Gastroesophageal sphincter (tissue), 4 donors: ENCODE measurements around the gene RB1. TPM values are rescaled to one million over a fixed set of nuclear protein-coding genes. Genes with fewer than 3 reads are reported as not detected.

ENCODE experiments used
- ATAC-seq: fragments of 150-250 bp; one replicate; pipeline ENCODE4 v1.9.1; 2016; ENCODE audit warnings: mild to moderate bottlenecking, moderate library complexity
- H3K27ac ChIP-seq, 4 donors: fragments of 200-600 bp; sonication (generic) in 3 of 4; 1 replicate in 3 of 4; 2 replicates in 1 of 4; pipeline ENCODE4 v1.5.1; 2016 to 2019
- H3K27me3 ChIP-seq: fragments of 200-600 bp; sonication (generic); one replicate; pipeline ENCODE4 v1.5.1; 2019
- H3K36me3 ChIP-seq, 2 donors: fragments of 200-600 bp; sonication (generic); one replicate each; pipeline ENCODE4 v1.5.1; 2019; ENCODE audit warnings: control low read depth in 1 of 2
- H3K4me1 ChIP-seq, 3 donors: fragments of 200-600 bp; sonication (generic); 1 replicate in 2 of 3; 2 replicates in 1 of 3; pipeline ENCODE4 v1.5.1; 2016 to 2019; ENCODE audit warnings: control low read depth in 2 of 3
- H3K4me3 ChIP-seq, 2 donors: fragments of 200-600 bp; sonication (generic); one replicate each; pipeline ENCODE4 v1.5.1; 2019; ENCODE audit warnings: mild to moderate bottlenecking in 1 of 2, moderate library complexity in 1 of 2
- H3K9me3 ChIP-seq, 3 donors: fragments of 200-600 bp; sonication (generic); one replicate each; pipeline ENCODE4 v1.5.1; 2017 to 2019; ENCODE audit warnings: control low read depth in 2 of 3
- CTCF ChIP-seq, 4 experiments: fragments of 200-600 bp in 2 of 4; fragments of 450-650 bp in 2 of 4; sonication (generic) in 1 of 4; IDR thresholded peaks; one replicate each; pipeline ENCODE4 v1.5.1; 2017 to 2019; ENCODE audit warnings: antibody characterized with exemption in 4 of 4, mild to moderate bottlenecking in 2 of 4, moderate library complexity in 2 of 4
- EP300 ChIP-seq: sonication (generic); formaldehyde crosslinking; IDR thresholded peaks from one replicate; pipeline ENCODE4 v1.6.1; 2017; ENCODE audit warnings: antibody characterized with exemption, mild to moderate bottlenecking
- POLR2A ChIP-seq, 2 donors: fragments of 450-650 bp; IDR thresholded peaks; one replicate each; pipeline ENCODE4 v1.6.1; 2017; ENCODE audit warnings: antibody characterized with exemption in 2 of 2, mild to moderate bottlenecking in 2 of 2, moderate library complexity in 1 of 2
- POLR2AphosphoS5 ChIP-seq: sonication (generic); formaldehyde crosslinking; IDR thresholded peaks from one replicate; pipeline ENCODE4 v1.6.1; 2017; ENCODE audit warnings: antibody characterized with exemption
- WGBS, 2 donors: methylation state at CpG; one replicate each; pipeline ENCODE4 v1.1.5; 2018; ENCODE audit warnings: low coverage in 1 of 2; 5-methylcytosine and 5-hydroxymethylcytosine counted together
- total RNA-seq, 4 donors: library from RNA; depleted of rRNA; stranded (reverse); fragments of >200 nt; gene quantifications; one replicate each; pipeline ENCODE4 v1.1.0, GENCODE V29; 2016

The RB1 gene
- total RNA-seq, 4 donors from 2014 or later = 26.5 to 37.2 (median 29.4) TPM

GRCh38 chr13:48410199-48410598 is 106.6 kb downstream of the RB1 start:
- ATAC-seq = no peak
- H3K4me1 ChIP-seq = no peaks in the 10 kb centered on the region
- TF ChIP-seq EP300 (no peak), POLR2AphosphoS5 (no peak), POLR2A (IDR thresholded peaks at IDR 0.05) (no peak), CTCF (IDR thresholded peaks at IDR 0.05) (no peak)
- no peaks in the 10 kb centered on the region for H3K9me3 ChIP-seq
- no peaks in the 10 kb centered on the region for H3K27me3 ChIP-seq
- H3K27ac ChIP-seq = peak overlapping the region in 3 of 4 donors; percentile 14 to 59 (median 30)
- 73 to 81% methylated on average over 5 of the region's 5 CpGs for WGBS, 2 donors
- no peaks in the 10 kb centered on the region for H3K36me3 ChIP-seq
- H3K4me3 ChIP-seq = peak overlapping the region; percentile 32 to 47

- no peak for ATAC-seq
- Histone ChIP-seq H3K4me3 (peak overlapping the region; percentile 47 to 50), H3K27ac (peak overlapping the region in 3 of 4 donors; percentile 64 to 74 (median 71)), H3K4me1 (no peaks in the 10 kb centered on the region), H3K27me3 (no peaks in the 10 kb centered on the region), H3K36me3 (peaks cover 0 to 3% of the 10 kb centered on the region in 2 donors), H3K9me3 (no peaks in the 10 kb centered on the region)
- TF ChIP-seq CTCF (IDR thresholded peaks at IDR 0.05) (no peak), POLR2A (IDR thresholded peaks at IDR 0.05) (no peak), POLR2AphosphoS5 (no peak), EP300 (no peak)
- 25 to 63% methylated on average over 1 of the region's 1 CpG for WGBS, 2 donors
Observed at GRCh38 chr13:48411147-48411794, 107.7 kb downstream of the RB1 start.

- Histone ChIP-seq H3K9me3 (no peaks in the 10 kb centered on the region), H3K36me3 (peaks cover 0 to 10% of the 10 kb centered on the region in 2 donors), H3K4me3 (peak overlapping the region; percentile 47 to 50), H3K27ac (peak overlapping the region in 3 of 4 donors; percentile 64 to 74 (median 71)), H3K4me1 (no peaks in the 10 kb centered on the region), H3K27me3 (no peaks in the 10 kb centered on the region)
- 29 to 42% methylated on average over 12 to 13 of the region's 13 CpGs for WGBS, 2 donors
- no peak for ATAC-seq
- TF ChIP-seq CTCF (IDR thresholded peaks at IDR 0.05) = no peak
- no peak for TF ChIP-seq POLR2AphosphoS5
- TF ChIP-seq POLR2A (IDR thresholded peaks at IDR 0.05) = no peak
- no peak for TF ChIP-seq EP300
Observed at GRCh38 chr13:48411841-48412531, 108.4 kb downstream of the RB1 start.

GRCh38 chr13:48412881-48413351 is 109.4 kb downstream of the RB1 start, which contains the start of gene LPAR6:
LPAR6 (minus strand) TSS chr13:48413113; CDS start chr13:48412423, 690 bp downstream.
- no peaks in the 10 kb centered on the region for H3K27me3 ChIP-seq
- WGBS, 2 donors = 39 to 57% methylated on average over 2 to 4 of the region's 4 CpGs
- peaks cover 0 to 16% of the 10 kb centered on the region in 2 donors for H3K36me3 ChIP-seq
- ATAC-seq = peak; percentile 74
- no peaks in the 10 kb centered on the region for H3K9me3 ChIP-seq
- TF ChIP-seq POLR2A (IDR thresholded peaks at IDR 0.05) = peak; percentile 24 to 37
- TF ChIP-seq EP300 = no peak
- peak; percentile 69 for TF ChIP-seq POLR2AphosphoS5
- no peaks in the 10 kb centered on the region for H3K4me1 ChIP-seq
- H3K27ac ChIP-seq = peak within 1 kb of the TSS; percentile 50 to 74 (median 68)
- H3K4me3 ChIP-seq = peak within 1 kb of the TSS; percentile 47 to 50

- Histone ChIP-seq H3K4me3 (no peak overlapping the region), H3K36me3 (peaks cover 0 to 16% of the 10 kb centered on the region in 2 donors), H3K9me3 (no peaks in the 10 kb centered on the region), H3K27ac (no peak overlapping the region), H3K27me3 (no peaks in the 10 kb centered on the region), H3K4me1 (no peaks in the 10 kb centered on the region)
- no peak for ATAC-seq
- TF ChIP-seq EP300 = no peak
Observed at GRCh38 chr13:48414501-48414900, 111.0 kb downstream of the RB1 start.
